CD4-positive, alpha-beta T cell treated with Interleukin-2 at 100 ng/mL for 4 hours (primary cell): ENCODE measurements around the gene RAB8B.

Experiments
- DNase-seq: peaks from one replicate; pipeline ENCODE4 v3.0.0-alpha.2; 2020; ENCODE audit warnings: low spot score

RAB8B gene

GRCh38 chr15:63188926-63189871 lies at the start of gene RAB8B:
Gene RAB8B (plus strand): TSS chr15:63189606. CDS start chr15:63189625, 19 bp downstream.
- peak; percentile 95 for DNase-seq

GRCh38 chr15:63140936-63141335 lies 48.5 kb upstream of the RAB8B start:
- no peak for DNase-seq

- no peak for DNase-seq
Measured at GRCh38 chr15:63145426-63145825, 44.0 kb upstream of the RAB8B start.

- no peak for DNase-seq
Measured at GRCh38 chr15:63146684-63147083, 42.7 kb upstream of the RAB8B start.

- DNase-seq, result no peak
Measured at GRCh38 chr15:63151665-63152064, 37.7 kb upstream of the RAB8B start.

GRCh38 chr15:63155486-63155885 lies 33.9 kb upstream of the RAB8B start:
- no peak for DNase-seq

GRCh38 chr15:63156086-63156710 lies 33.2 kb upstream of the RAB8B start:
- no peak for DNase-seq

GRCh38 chr15:63156755-63157117 lies 32.7 kb upstream of the RAB8B start:
- peak; percentile 16 for DNase-seq

- DNase-seq, result peak; percentile 87
Measured at GRCh38 chr15:63157118-63157843, 32.1 kb upstream of the RAB8B start, which contains the start of gene RPS27L. Gene RPS27L (minus strand): TSS chr15:63157477. CDS start chr15:63157405, 72 bp downstream.

GRCh38 chr15:63157891-63158431 lies 31.4 kb upstream of the RAB8B start:
- peak; percentile 34 for DNase-seq

- DNase-seq, result no peak
Measured at GRCh38 chr15:63160638-63161037, 28.8 kb upstream of the RAB8B start.

GRCh38 chr15:63163217-63163616 lies 26.2 kb upstream of the RAB8B start:
- no peak for DNase-seq

- DNase-seq, result no peak
Measured at GRCh38 chr15:63165166-63165859, 24.1 kb upstream of the RAB8B start.

GRCh38 chr15:63166219-63166618 lies 23.2 kb upstream of the RAB8B start:
- peak; percentile 32 for DNase-seq

- DNase-seq, result no peak
Measured at GRCh38 chr15:63169788-63170187, 19.6 kb upstream of the RAB8B start.

- no peak for DNase-seq
Measured at GRCh38 chr15:63172376-63172775, 17.0 kb upstream of the RAB8B start.

GRCh38 chr15:63172851-63173451 lies 16.5 kb upstream of the RAB8B start:
- DNase-seq, result no peak

- no peak for DNase-seq
Measured at GRCh38 chr15:63176302-63176701, 13.1 kb upstream of the RAB8B start.

GRCh38 chr15:63178034-63178433 lies 11.4 kb upstream of the RAB8B start:
- no peak for DNase-seq

GRCh38 chr15:63180746-63181145 lies 8.7 kb upstream of the RAB8B start:
- DNase-seq, result no peak

- DNase-seq, result no peak
Measured at GRCh38 chr15:63181648-63182047, 7.8 kb upstream of the RAB8B start.
